GM19463 (cell line): ENCODE results near the gene ZNF682.
"Not testable (repeated sequence)": the region's sequence is repeated elsewhere in the genome, so short reads cannot be mapped to it uniquely, and the experiment has no call there.

Source experiments
- ATAC-seq: cut with Tn5 transposase; IDR thresholded peaks from one replicate; pipeline ENCODE4 v1.9.1; 2021; ENCODE audit warnings: mild to moderate bottlenecking, moderate library complexity; ENCODE audit not compliant: unreplicated experiment

The ZNF682 gene

DNA sequence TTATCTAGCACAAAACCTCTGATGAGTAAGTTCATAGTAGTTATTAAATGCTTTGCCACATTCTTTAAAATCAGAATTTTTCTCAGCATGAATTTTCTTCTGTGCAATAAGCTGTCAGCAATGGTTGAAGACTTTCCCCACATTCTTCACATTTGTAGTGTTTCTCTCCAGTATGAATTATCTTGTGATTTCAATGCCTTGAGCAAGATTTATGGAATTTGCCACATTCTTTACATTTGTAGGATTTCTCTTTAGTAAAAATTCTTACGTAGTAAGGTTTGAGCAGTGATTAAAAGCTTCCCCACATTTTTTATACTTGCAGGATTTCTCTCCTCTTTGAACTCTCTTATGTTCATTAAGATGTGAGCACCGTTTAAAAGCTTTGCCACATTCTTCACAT is 33.6 kb downstream of the ZNF682 start:
- no peak for ATAC-seq

DNA sequence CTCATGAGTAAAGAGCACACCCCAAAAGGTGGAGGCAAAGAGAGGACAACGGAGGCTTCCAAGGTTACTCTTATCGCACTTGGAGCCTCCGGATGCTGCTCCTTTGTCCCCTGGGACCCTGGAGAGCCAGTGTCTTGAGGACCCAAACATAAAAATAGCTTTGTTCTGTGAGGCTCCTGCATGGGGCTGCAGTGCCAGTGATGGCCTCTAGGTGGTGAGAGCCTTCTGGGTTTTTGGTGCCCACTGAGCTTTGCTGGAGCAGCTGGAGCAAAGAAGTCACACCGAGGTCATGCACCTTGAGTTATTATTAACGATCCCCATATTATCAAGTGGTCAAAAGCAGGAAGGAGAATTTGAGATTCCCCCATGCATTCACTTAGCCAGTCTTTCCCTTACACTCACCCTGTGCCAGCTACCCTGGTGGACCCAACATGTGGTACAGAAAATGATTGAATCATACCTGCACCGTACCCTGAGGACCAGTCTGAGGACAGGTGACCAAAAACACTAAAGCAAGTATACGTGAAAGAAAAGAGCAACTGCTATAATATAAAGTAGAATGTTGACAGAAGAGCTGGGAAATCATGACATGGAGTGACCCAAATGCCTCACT is 41.5 kb downstream of the ZNF682 start:
- no peak for ATAC-seq

DNA sequence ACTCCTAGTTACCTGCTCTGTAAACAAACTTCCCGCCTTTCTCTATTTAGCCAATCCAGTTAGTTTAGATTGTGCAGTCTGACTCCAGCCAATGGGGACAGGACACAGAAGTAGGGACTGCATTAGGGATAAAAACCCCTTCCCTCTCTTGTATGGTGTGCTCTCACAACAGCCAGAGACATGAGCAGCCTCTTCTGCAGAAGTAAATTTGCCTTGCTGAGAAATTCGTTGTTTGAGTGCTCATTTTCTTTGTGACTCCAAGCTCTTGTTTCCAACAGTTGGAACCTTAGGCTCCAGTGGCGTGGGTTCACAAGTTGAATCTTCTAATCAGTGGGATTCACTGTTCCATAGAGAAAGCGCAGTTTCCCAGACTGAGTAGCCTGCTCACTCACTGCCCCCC is 72.4 kb downstream of the ZNF682 start:
- no peak for ATAC-seq

DNA sequence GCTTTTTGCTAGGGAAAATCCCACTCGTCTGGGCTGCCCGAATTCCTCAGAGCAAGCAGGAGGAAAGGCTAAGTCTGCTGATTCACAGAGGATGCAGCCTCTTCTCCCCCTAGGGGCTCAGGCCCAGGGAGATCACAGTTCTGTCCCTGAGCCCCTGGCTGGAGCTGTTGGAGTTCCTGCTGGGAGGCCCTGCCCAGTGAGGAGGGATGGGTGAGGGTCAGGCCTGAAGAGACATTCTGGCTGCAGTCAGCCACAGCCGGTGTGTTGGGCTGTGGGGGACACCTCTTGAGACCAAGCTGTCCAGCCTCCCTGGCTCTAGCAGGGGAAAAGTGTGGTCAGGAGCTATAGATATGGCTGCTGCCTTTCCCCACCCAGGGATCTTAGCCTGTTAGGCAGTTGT is 73.2 kb downstream of the ZNF682 start:
- not testable (repeated sequence) for ATAC-seq

DNA sequence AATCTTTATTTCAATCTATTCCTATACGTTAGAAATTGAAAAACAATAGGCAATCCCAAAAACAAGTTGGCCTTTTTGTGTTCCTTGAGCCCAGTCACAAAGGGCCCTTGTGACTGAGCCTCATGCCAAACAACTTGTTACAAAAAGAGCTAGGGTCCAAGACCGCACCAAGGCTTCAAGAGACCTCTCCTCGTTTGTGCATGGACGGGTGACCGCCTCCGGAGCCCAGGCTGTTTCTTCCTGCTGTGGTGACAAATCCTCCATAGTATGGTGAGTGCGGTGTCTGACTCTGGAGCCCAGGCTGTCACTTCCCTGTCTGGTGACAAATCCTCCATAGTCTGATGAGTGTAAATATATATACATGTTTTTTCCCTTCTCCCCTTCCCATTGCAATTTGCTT is 74.9 kb downstream of the ZNF682 start:
- no peak for ATAC-seq

DNA sequence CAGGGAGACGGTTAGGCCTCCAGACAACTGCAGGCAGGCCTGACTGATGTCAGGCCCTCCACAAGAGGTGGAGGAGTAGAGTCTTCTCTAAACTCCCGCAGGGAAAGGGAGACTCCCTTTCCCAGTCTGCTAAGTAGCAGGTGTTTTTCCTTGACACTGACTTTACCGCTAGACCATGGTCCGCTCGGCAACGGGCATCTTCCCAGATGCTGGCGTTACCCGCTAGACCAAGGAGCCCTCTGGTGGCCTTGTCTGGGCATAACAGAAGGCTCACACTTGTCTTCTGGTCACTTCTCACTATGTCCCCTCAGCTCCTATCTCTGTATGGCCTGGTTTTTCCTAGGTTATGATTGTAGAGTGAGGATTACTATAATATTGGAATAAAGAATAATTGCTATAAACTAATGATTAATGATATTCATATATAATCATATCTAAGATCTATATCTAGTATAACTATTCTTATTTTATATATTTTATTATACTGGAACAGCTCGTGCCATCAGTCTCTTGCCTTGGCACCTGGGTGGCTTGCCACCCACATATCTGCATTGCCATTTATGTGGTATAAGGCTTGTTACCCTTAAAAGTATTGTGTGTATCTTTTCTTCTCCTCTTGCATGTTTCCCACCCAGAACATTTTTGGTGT is 80.0 kb downstream of the ZNF682 start:
- not testable (repeated sequence) for ATAC-seq

DNA sequence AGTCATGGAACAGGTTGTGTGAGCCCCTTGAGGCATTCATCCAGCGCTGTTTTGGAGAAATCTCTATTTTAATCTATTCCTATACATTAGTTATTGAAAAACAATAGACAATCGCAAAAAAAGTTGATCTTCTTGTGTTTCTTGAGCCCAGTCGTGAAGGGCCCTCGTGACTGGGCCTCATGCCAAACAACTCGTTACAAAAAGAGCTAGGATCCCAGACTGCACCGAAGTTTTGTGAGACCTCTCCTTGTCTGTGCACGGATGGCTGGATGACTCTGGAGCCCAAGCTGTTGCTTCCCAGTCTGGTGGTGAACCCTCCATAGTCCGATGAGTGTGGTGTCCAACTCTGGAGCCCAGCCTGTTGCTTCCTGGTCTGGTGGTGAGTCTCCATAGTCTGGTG is 81.5 kb downstream of the ZNF682 start:
- not testable (repeated sequence) for ATAC-seq

DNA sequence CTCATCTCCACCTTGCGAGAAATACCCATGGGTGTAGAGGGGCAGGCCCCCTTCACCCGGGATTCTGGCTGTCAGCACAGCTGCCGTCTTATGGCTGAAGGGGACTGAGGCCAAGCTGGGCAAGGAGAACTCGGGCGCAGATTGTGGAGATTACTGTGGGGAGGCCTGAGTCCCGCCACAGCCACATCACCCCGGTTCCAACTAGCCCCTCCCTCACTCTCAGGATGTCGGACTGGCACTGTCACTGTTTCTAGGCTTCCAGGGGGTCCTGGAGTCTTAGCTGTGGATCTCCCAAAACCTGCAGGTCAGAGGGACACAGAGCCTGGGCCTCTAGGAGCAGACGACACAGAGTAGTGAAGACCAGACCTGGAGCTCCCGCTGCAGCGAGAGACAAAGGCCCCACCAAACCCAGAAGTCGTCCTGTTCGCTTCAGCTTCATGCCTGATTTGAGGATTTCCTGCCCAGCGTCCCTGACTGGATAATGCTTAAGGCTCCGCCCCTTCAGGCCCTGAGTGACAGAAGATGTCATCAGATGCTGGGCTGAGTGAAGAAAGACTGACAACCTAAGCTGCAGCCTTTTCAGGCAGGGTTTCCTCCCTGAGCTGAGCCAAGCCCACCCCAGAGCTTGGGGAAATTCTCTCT is 82.8 kb downstream of the ZNF682 start:
- no peak for ATAC-seq

DNA sequence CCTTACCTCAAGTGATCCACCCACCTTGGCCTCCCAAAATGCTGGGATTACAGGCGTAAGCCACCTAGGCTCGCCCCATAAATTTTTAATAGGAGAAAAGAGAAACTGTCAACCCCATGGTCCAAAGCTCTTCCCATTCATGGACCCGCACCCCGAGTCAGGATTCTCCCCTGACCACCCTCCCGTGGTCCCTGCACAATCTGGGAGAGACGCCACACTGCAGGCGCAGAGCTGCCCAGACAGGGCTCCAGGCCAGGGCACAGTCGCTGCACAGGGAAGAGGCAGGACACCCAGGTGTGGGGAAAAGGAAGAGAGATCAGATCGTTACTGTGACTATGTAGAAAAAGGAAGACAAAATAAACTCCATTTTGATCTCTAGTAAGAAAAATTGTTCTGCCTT is 84.1 kb downstream of the ZNF682 start:
- no peak for ATAC-seq
